GM18870 (cell line): ENCODE data around the gene ZNF773.
"Not testable (repeated sequence)": the region's sequence is repeated elsewhere in the genome, so short reads cannot be mapped to it uniquely, and the experiment has no call there.

Experiments
- ATAC-seq: cut with Tn5 transposase; IDR thresholded peaks from one replicate; pipeline ENCODE4 v1.9.1; 2021; ENCODE audit warnings: moderate library complexity; ENCODE audit not compliant: unreplicated experiment

The ZNF773 gene

GRCh38 chr19:57499680-57500395, at the start of gene ZNF773:
Gene ZNF773, plus strand, starts transcription at chr19:57499938. Its CDS starts 143 bp downstream, at chr19:57500081.
- ATAC-seq, result peak; percentile 93

DNA sequence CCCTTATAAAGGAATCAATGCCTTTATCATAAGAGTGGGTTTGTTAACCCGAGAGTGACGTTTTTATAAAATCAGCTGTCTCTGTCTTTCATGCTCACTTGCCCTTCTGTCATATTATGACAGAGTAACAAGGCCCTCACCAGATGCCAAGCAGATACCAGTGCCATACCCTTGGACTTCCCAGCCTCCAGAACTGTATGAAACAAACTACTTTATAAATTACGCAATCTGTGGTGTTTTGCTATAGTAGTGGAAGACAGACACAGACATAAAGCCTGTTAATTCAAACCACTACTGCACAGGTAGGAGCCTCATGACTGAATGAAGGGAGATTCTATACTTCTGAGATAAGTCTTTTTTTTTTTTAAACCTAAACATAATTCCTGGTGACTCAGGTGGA, 47.4 kb upstream of the ZNF773 start:
- no peak for ATAC-seq

DNA sequence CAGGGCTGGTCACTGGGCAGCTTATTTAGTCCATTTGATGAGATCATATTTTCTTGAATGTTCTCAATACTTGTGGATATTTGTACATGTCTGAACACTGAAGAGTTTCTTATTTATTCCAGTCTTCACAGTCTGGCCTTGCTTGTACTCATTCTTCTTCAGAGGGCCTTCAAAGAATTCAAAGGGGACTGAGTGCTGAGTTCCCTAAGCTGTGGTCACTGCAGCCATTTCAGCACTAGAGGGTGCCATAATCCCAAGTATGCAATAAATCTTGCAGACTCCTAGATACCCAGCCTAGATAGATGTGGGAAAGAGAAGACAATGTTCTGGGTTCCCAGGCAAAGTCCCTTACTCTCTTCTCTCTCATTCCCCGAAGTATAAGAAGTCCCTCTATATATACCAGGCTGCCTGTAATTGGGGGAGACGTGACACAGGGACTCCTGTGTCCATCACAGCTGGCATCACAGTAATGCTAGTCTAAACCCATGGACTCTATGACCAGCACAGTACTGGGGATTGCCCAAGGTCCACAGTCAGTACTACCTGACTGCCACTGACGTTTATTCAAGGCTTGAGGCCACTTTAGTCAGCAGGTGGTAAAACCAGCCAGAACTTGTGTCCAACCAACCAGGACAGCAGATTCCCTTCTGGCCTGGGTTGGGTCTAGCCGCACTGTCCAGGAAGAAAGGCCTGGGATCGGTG, 33.9 kb upstream of the ZNF773 start:
- ATAC-seq, result no peak

GRCh38 chr19:57466489-57466888, 33.2 kb upstream of the ZNF773 start:
- ATAC-seq, result no peak

DNA sequence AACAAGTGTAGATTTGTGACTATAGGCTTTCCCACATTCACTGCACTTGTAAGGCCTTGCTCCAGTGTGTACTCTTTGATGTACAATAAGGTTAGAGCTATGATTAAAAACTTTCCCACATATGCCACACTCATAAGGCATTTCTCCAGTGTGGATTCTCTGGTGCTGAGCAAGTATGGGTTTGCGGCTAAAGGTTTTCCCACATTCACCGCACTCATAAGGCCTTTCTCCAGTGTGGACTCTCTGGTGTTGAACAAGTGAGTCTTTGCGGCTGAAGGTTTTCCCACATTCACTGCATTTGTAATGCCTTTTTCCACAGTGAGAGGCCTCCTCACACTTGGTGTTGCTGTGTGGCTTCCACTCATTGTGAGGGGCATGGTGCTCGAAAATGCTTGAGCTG, 26.1 kb upstream of the ZNF773 start:
- no peak for ATAC-seq

DNA sequence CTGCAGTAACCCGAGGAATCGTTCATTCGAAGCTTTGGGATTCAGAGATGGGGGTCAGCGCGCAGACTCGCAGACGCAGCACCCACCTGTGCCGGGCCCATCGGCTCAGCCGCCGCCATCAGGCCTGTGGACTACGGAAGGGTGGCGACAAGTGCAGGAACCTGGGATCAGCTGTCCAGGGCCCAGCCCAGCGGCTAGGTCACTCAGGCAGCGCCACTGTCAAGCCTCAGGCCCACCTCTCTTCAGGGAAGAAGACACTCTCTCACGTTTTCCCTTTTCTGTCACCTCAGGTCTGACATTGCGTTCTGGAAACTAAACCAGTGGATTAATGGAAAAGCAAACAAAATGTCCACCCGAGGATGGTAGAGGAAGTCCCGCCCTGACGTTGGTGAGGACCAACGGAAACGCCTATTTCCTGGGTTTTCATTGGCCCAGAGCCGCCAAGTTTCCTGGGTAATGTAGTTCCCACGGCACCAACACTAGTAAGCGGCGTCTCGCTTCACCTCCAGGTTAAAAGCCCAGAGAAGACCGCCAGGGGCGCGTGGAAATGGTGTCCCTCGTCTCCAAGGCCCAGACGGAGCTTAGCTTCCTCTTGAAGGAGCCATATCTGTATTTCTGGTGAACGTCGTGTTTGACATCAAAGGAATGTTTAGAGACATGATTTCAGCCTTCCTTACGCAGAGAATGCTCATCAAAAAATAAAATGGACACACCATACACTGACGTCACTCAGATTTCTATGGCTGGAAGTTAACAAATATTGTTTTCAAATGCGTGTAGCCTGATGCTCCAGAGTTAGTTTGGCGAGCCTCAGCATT, 22.3 kb upstream of the ZNF773 start, which contains the start of gene ZNF772:
Gene ZNF772, minus strand, starts transcription at position 376 of the 818 bp plus-strand sequence. Its CDS starts 257 bp downstream, at position 119.
- ATAC-seq, result peak; percentile 88

- ATAC-seq, result peak; percentile 81
Observed at GRCh38 chr19:57487477-57488298, 12.1 kb upstream of the ZNF773 start, which contains the start of gene ZNF419. Gene ZNF419, plus strand, starts transcription at chr19:57487750. Its CDS starts 201 bp downstream, at chr19:57487951.

- ATAC-seq, result not testable (repeated sequence)
Observed at GRCh38 chr19:57488299-57488644, 11.5 kb upstream of the ZNF773 start.

DNA sequence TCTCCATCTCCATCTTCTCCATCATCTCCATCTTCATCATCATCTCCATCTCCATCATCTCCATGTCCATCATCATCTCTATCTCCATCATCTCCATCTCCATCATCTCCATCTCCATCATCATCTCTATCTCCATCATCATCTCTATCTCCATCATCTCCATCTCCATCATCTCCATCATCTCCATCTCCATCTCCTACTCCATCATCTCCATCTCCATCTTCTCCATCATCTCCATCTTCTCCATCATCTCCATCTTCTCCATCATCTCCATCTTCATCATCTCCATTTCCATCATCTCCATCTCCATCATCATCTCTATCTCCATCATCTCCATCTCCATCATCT, 432 bp upstream of the ZNF773 start:
- not testable (repeated sequence) for ATAC-seq

DNA sequence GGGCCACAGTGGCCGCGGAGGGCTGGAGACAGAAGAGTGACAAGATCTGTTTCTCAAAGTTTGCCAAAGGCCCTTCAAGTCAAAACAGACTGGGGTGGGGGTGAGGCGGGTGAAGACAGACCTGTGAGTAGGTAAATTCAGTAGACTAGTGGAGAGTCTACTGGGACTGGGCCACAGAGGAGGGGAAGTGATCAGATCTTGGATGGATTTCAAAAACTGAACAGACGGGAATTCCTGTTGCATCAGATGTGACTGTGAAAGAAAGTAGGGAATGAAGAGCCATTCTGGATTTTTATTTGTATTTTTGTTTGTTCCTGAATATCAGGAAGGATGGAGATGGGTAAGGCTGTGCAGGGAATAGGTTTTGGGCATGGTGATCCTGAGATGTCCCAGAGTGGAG, 662 bp downstream of the ZNF773 start:
- not testable (repeated sequence) for ATAC-seq

DNA sequence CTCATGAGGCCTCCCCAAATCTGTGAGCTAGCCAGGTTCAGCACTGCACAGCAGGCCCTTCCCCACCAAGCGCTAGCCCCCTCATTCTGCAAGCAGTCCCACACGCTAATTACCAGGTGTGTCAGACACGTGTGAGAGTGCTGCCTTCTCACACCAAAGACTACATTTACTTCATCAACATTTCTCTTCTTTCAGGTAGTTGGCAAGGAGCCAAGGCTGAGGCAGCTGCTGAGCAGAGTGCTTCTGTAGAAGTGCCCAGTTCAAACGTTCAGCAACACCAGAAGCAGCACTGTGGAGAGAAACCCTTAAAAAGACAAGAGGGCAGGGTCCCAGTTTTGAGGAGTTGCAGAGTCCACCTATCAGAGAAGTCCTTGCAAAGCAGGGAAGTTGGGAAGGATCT, 6.4 kb downstream of the ZNF773 start:
- no peak for ATAC-seq

DNA sequence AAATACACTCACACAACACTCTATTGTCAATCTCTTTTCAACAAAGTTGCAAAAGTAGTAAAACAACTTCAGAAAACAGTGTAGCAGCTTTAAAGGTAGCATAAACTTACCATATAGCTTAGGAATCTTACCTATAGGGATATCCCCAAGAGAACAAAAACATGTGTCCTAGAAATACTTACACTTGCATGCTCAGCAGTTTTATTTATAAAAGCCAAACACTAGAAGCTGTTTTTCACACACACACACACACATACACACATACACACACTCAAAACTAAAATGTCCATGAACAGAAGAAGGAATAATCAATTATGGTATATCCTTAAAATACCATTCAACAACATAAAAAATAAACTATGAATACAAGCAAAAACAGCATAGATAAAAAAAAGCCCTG, 11.7 kb downstream of the ZNF773 start:
- no peak for ATAC-seq

GRCh38 chr19:57512845-57513244, 13.1 kb downstream of the ZNF773 start:
- ATAC-seq, result no peak

DNA sequence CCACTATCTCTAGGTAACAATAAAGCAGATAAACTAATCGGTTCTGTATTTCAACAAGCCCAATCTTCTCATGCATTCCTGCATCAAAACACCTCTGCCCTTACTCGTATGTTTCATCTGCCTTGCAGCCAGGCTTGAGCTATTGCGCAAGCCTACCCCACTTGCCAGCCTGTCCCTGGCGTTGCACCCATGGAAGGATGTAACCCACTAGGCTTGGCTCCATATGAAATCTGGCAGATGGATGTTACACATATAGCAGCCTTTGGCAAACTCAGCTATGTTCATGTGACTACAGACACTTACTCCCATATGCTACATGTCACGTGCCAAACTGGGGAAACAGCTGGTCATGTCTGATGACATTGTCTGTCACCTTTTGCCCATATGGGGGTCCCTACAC, 15.5 kb downstream of the ZNF773 start:
- no peak for ATAC-seq

DNA sequence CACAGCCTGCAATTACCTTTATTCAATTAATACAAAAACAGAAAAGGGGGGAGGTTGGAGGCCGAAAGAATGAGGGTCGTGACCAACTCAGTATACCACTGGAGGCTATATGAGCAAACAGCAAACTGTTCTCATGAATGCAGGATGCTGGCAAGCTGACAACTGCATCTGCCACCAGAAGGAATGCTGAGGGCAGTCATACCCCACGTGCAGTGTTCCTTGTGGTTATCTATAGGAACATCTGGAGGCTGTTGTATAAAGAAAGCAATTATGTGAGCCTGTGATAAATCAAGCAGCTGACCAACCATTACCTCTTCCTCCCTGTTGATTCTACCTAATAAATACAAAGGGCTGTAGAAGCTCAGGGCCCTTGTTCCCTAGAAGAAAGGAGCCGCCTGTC, 18.3 kb downstream of the ZNF773 start:
- not testable (repeated sequence) for ATAC-seq

DNA sequence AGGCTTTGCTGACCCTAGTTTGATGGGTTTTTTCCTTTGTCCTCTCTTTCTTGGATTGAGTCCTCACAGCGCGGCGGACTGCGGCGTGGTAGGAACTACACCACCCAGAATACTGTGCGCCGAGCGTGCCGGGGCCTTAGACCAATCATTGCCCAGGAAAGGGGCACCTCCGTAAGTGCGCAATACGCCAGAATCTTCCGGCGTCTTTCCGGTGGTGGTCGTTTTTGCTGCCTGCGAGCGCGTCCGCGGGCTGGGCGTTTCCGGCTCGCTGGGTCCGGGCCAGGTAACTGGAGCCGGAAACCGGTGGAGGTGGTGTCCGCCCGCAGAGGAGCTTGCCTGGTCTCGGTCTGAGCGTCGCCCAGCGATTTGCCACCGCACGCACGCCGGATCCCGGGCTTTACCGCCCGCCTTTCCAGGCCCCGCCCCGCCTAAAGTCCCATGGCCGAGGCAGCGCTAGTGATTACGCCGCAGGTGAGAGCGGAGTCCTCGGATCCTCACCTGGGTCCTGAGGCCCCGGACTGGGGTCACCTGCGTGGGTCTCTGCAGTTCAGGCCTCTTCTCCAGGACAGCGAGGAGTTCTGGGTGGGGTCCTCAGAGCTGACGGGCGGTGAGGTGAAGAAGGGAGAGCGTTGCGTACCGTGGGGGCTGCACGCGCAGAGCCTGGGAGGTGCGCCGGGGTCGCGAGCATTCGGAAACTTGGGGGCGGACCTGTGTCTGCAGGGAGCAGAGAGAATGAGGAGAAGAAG, 27.6 kb downstream of the ZNF773 start, which contains the start of gene ZNF549:
Gene ZNF549, plus strand, starts transcription at position 221 of the 746 bp plus-strand sequence. Its CDS starts 218 bp downstream, at position 439.
- peak; percentile 97 for ATAC-seq

GRCh38 chr19:57537953-57538547, 38.3 kb downstream of the ZNF773 start:
- ATAC-seq, result no peak

DNA sequence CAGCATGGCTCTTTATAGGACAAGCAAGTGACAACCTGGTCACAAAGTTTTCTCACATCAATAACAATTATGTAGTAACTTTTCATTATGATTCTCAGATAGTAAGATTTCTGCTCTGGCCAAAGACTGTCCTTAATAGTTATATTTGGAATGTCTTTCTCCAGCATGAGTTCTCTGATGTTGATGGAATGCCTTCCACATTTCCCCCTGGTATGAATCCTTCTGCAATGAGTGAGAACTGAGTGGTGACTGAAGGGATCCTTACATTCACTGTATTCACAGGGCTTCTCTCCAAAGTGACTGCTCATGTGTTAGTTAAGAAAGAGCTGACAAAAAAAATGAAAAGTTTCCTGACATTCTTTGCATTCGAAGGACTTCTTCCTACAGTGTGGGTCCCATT, 46.8 kb downstream of the ZNF773 start:
- ATAC-seq, result no peak

DNA sequence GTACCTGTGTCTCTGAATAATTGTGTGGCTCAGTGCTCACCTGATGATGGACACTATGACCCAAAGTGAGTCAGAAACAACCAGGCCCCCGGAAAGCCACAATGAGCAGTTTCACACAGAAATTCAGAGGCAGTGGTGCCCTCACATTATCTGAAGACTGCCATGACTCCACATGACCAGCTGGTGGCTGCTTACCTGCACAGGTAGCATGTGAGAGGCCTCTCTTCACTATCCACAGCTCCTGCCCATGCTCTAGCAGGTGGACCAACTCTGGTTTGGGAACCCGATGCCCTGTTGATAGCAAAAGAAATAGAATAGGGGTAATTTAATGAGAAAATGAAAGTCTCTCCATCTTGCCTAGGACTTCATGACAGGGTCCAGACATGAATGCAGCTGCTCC, 52.7 kb downstream of the ZNF773 start:
- no peak for ATAC-seq
